A549 (cell line): ENCODE measurements around the gene BARX1. TPM values are rescaled to one million over a fixed set of nuclear protein-coding genes. Genes with fewer than 3 reads are reported as not detected.

Experiments
- ATAC-seq, 2 experiments: fragments of 200-7000 bp in 1 of 2; fragments of >200 bp in 1 of 2; cut with Nextera tagmentation in 1 of 2; cut with Tn5 transposase in 1 of 2; 3 replicates each; pipeline versions ENCODE4 v1.8.0 to v1.9.1; 2018 to 2020; ENCODE audit warnings: mild to moderate bottlenecking in 1 of 2, moderate library complexity in 1 of 2
- CTCF ChIA-PET: fragments of 300-600 bp; sonication (Branson Sonifier 250); formaldehyde crosslinking; extraction: SDS; loops from one replicate; lab custom pipeline; 2021; ENCODE audit warnings: antibody characterized with exemption, inconsistent platforms; lab: Yijun Ruan, JAX
- POLR2A ChIA-PET: fragments of 350-600 bp; formaldehyde crosslinking; extraction: SDS; loops from one replicate; lab custom pipeline; 2021; ENCODE audit warnings: antibody characterized with exemption, inconsistent platforms; lab: Yijun Ruan, JAX
- DNase-seq, 2 experiments: peaks; one replicate each; pipeline versions ENCODE4 v3.0.0 to v3.0.0-alpha.2; 2011 to 2016; ENCODE audit warnings: low read depth in 1 of 2, low spot score in 1 of 2
- FAIRE-seq: peaks from 2 replicates; lab custom pipeline; 2011; peaks lifted over from hg19 to GRCh38; lab: Jason Lieb, UNC
- H3K27ac ChIP-seq, 2 experiments: fragments of >200 bp; sonication (Bioruptor Twin); formaldehyde crosslinking; 3 replicates each; pipeline ENCODE4 v1.5.1; 2016 to 2017
- H3K4me1 ChIP-seq: fragments of >200 bp; sonication (Bioruptor Twin); formaldehyde crosslinking; 3 replicates; pipeline ENCODE4 v1.6.1; 2016
- H3K4me2 ChIP-seq: fragments of >200 bp; sonication (Bioruptor Twin); formaldehyde crosslinking; 3 replicates; pipeline ENCODE4 v1.6.1; 2016
- H3K4me3 ChIP-seq: fragments of >200 bp; sonication (Bioruptor Twin); formaldehyde crosslinking; 3 replicates; pipeline ENCODE4 v1.5.1; 2016
- H3K9me3 ChIP-seq: fragments of >200 bp; sonication (Bioruptor Twin); formaldehyde crosslinking; 3 replicates; pipeline ENCODE4 v1.6.1; 2016
- BHLHE40 ChIP-seq: IDR thresholded peaks from 2 replicates; pipeline ENCODE4 v1.6.1; 2012; ENCODE audit warnings: low read depth, low read length, inconsistent platforms
- EHMT2 ChIP-seq: fragments of 200-600 bp; sonication (generic); IDR thresholded peaks from 2 replicates; pipeline ENCODE4 v1.6.1; 2016; ENCODE audit warnings: antibody characterized with exemption, low read depth, mild to moderate bottlenecking, moderate library complexity
- FOSB ChIP-seq: fragments of 250-450 bp; sonication (Bioruptor Pico); IDR thresholded peaks from 2 replicates; pipeline ENCODE4 v1.5.0; 2020; ENCODE audit warnings: mild to moderate bottlenecking, moderate library complexity
- KDM5A ChIP-seq: fragments of 200-600 bp; sonication (generic); IDR thresholded peaks from 2 replicates; pipeline ENCODE4 v1.6.1; 2016; ENCODE audit warnings: antibody characterized with exemption, mild to moderate bottlenecking
- MAZ ChIP-seq: fragments of 150-350 bp; IDR thresholded peaks from 2 replicates; pipeline ENCODE4 v1.6.1; 2014; ENCODE audit warnings: antibody characterized with exemption, low read depth, low read length, borderline replicate concordance
- NPAS2 ChIP-seq: fragments of 250-450 bp; sonication (Bioruptor Pico); IDR thresholded peaks from 2 replicates; pipeline ENCODE4 v1.8.0; 2022; ENCODE audit warnings: mild to moderate bottlenecking, moderate library complexity, borderline replicate concordance
- NR3C1 ChIP-seq: fragments of >200 bp; sonication (Bioruptor Twin); formaldehyde crosslinking; IDR thresholded peaks from 3 replicates; pipeline ENCODE4 v1.6.1; 2017
- POLR2A ChIP-seq: IDR thresholded peaks from 2 replicates; pipeline ENCODE4 v1.6.1; 2012; ENCODE audit warnings: mild to moderate bottlenecking, low read length
- POLR2AphosphoS2 ChIP-seq: conservative IDR thresholded peaks from 2 replicates; pipeline ENCODE4 v1.6.1; 2012; ENCODE audit warnings: low read length, improper control_type of control experiment, inconsistent platforms
- RAD21 ChIP-seq, 2 experiments: fragments of >200 bp in 1 of 2; sonication (Bioruptor Twin) in 1 of 2; formaldehyde crosslinking in 1 of 2; IDR thresholded peaks in 1 of 2; conservative IDR thresholded peaks in 1 of 2; 2 replicates in 1 of 2; 3 replicates in 1 of 2; pipeline ENCODE4 v1.6.1; 2012 to 2018; ENCODE audit warnings: inconsistent platforms in 1 of 2
- RARB ChIP-seq: fragments of 250-450 bp; sonication (Bioruptor Pico); IDR thresholded peaks from 2 replicates; pipeline ENCODE4 v1.8.0; 2021; ENCODE audit warnings: mild to moderate bottlenecking, moderate library complexity
- RNF2 ChIP-seq: fragments of 200-600 bp; sonication (generic); IDR thresholded peaks from 2 replicates; pipeline ENCODE4 v1.6.1; 2016; ENCODE audit warnings: low read depth, mild to moderate bottlenecking, antibody characterized with exemption, moderate library complexity, borderline replicate concordance
- SMC3 ChIP-seq: fragments of >200 bp; sonication (Bioruptor Twin); formaldehyde crosslinking; IDR thresholded peaks from 3 replicates; pipeline ENCODE4 v1.6.1; 2018; ENCODE audit warnings: inconsistent platforms
- SREBF2 ChIP-seq: fragments of 450-650 bp; IDR thresholded peaks from 2 replicates; pipeline ENCODE4 v1.6.1; 2014; ENCODE audit warnings: mild to moderate bottlenecking, moderate library complexity
- TFCP2L1 ChIP-seq: fragments of 250-450 bp; sonication (Bioruptor Pico); IDR thresholded peaks from 2 replicates; pipeline ENCODE4 v1.5.0; 2021; ENCODE audit warnings: mild to moderate bottlenecking
- ZFP36 ChIP-seq: fragments of 450-650 bp; IDR thresholded peaks from 2 replicates; pipeline ENCODE4 v1.6.1; 2014; ENCODE audit warnings: borderline replicate concordance; ENCODE audit not compliant: partially characterized antibody
- WGBS: methylation state at CpG from one replicate; pipeline ENCODE4 v1.1.6; 2017; ENCODE audit errors: missing lambda C conversion rate; 5-methylcytosine and 5-hydroxymethylcytosine counted together
- polyA plus RNA-seq, 4 experiments: library from polyadenylated mRNA; depleted of rRNA in 3 of 4; stranded (reverse); fragments of >200 nt; fragmentation: RNase III in 1 of 4; extraction: RNeasy Plus Mini Kit Qiagen cat#74134 plus additional on column Dnase treatment in 1 of 4; gene quantifications; 2 replicates in 3 of 4; 3 replicates in 1 of 4; pipeline ENCODE4 v1.2.3, GENCODE V29; 2011 to 2017
- TF ChIP-seq, protein P1 (sequence below): fragments of >200 bp; sonication (Bioruptor Twin); formaldehyde crosslinking; IDR thresholded peaks from 3 replicates; pipeline ENCODE4 v1.5.1; 2016
- TF ChIP-seq, protein P2 (sequence below): fragments of 150-350 bp; IDR thresholded peaks from 2 replicates; pipeline ENCODE4 v1.6.1; 2014; ENCODE audit warnings: low read depth, mild to moderate bottlenecking, low read length

BARX1 gene
- polyA plus RNA-seq, 2 of the 4 experiments (the other 2 are of a cell fraction), result 3.5 to 7.3 TPM

DNA sequence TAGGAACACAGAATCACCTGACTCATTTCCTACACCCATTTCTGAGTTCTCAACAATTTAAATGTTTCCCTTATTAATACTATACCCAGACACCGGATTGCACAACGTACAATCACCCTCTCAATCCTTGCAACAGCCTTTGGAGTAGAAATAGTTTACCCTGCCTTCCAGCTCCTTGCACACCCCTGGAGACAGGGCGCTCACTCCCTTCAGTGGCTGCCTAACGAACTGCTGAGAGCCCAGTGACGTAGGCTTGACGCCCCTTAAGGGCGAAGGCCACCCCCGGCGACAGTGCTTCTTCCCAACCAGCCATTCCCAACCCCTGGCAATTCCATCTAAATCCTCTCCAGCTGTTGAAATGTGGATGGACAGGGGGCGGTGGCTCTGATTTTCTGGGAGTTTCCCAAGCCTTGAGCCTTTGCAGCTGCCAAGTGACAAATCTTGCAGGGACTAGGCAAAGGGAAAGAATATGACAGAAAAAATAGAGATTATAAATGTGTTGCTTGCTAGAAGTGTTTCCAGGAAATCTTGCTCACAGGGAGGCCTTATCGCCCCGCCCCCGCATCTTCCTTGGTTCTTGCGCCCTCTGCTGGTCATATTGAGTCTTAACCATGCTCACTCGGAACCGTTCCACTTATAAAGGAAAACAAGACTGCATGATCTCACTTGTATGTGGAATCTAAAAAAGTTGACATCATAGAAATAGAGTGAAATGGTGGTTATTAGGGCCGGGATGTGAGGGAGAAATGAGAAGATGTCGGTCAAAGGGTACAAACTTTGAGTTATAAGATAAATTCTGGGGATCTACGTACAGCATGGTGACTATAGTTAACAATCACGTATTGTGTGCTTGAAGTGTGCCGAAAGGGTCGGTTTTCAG, 7.6 kb upstream of the BARX1 start:
- no peak for TF ChIP-seq RARB
- TF ChIP-seq ZFP36, result peak; percentile 8
- peak; percentile 82 to 87 for TF ChIP-seq RAD21 (conservative IDR thresholded peaks at IDR 0.05 in 1 of 2, IDR thresholded peaks at IDR 0.05 in 1 of 2)
- TF ChIP-seq, protein P1, sequence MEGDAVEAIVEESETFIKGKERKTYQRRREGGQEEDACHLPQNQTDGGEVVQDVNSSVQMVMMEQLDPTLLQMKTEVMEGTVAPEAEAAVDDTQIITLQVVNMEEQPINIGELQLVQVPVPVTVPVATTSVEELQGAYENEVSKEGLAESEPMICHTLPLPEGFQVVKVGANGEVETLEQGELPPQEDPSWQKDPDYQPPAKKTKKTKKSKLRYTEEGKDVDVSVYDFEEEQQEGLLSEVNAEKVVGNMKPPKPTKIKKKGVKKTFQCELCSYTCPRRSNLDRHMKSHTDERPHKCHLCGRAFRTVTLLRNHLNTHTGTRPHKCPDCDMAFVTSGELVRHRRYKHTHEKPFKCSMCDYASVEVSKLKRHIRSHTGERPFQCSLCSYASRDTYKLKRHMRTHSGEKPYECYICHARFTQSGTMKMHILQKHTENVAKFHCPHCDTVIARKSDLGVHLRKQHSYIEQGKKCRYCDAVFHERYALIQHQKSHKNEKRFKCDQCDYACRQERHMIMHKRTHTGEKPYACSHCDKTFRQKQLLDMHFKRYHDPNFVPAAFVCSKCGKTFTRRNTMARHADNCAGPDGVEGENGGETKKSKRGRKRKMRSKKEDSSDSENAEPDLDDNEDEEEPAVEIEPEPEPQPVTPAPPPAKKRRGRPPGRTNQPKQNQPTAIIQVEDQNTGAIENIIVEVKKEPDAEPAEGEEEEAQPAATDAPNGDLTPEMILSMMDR, result peak; percentile 86
- TF ChIP-seq SMC3, result peak; percentile 88
- TF ChIP-seq MAZ, result peak; percentile 70; the same call in 1 of the 2 replicates
- no peak for TF ChIP-seq SREBF2
- H3K4me1 ChIP-seq, result peaks cover 3% of the 10 kb centered on the region; the same call in 1 of the 3 replicates
- peak; percentile 78 to 82 for DNase-seq
- H3K4me3 ChIP-seq, result no peak overlapping the region
- no peaks in the 10 kb centered on the region for H3K9me3 ChIP-seq
- H3K4me2 ChIP-seq, result peak overlapping the region; percentile 22; the same call in 1 of the 3 replicates
- 0 out of 6 replicates have a peak overlapping the region, but pooled peaks of 1 of the 2 experiments have one; percentile 37 for H3K27ac ChIP-seq
- 24% methylated on average over 22 of the region's 22 CpGs for WGBS
- ChIA-PET CTCF (interaction anchor here (0.6 to 8.5 kb wide), 33 partner anchors 8 to 732 kb away, joined by 3 to 141 read pairs (median 4); partner anchors contain the start of gene BARX1), POLR2A (no interaction called here)
- FAIRE-seq, result peak; percentile 78
- peak; percentile 65 to 89; a peak in 5 of 6 replicates for ATAC-seq

DNA sequence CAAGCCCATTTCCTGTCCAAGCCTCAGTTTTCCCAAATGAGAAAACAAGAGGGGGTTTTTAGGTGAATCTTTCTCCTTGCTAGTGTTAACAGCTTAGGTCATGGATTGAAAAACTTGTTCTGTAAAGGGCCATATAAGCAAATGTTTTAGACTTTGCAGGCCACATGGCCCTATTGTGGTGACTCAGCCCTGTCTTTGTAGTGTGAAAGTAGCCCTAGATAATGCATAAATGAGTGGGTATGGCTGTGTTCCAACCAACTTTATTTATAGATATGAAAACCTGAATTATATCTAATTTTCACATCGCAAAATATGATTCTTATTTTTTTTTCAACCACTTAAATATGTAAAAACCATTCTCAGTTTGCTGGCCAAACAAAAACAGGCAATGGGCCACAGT, 6.9 kb upstream of the BARX1 start:
- Histone ChIP-seq H3K4me2 (no peak overlapping the region), H3K4me1 (peaks cover 3% of the 10 kb centered on the region; the same call in 1 of the 3 replicates), H3K4me3 (no peak overlapping the region), H3K27ac (no peak overlapping the region), H3K9me3 (no peaks in the 10 kb centered on the region)
- DNase-seq (no peak), ATAC-seq (no peak), FAIRE-seq (no peak)
- 83% methylated on average over 1 of the region's 1 CpG for WGBS
- POLR2A ChIA-PET, result no interaction called here
- TF ChIP-seq RNF2 (no peak), NPAS2 (CRISPR knock-in tag) (no peak), POLR2A (no peak), FOSB (no peak), RARB (no peak), KDM5A (no peak), NR3C1 (no peak), BHLHE40 (no peak)
- TF ChIP-seq, protein P2, sequence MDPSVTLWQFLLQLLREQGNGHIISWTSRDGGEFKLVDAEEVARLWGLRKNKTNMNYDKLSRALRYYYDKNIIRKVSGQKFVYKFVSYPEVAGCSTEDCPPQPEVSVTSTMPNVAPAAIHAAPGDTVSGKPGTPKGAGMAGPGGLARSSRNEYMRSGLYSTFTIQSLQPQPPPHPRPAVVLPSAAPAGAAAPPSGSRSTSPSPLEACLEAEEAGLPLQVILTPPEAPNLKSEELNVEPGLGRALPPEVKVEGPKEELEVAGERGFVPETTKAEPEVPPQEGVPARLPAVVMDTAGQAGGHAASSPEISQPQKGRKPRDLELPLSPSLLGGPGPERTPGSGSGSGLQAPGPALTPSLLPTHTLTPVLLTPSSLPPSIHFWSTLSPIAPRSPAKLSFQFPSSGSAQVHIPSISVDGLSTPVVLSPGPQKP, result no peak
- CTCF ChIA-PET, result interaction anchor here (0.6 to 8.5 kb wide), 23 partner anchors 11 to 731 kb away, joined by 3 to 141 read pairs (median 4); partner anchors contain the start of gene BARX1

DNA sequence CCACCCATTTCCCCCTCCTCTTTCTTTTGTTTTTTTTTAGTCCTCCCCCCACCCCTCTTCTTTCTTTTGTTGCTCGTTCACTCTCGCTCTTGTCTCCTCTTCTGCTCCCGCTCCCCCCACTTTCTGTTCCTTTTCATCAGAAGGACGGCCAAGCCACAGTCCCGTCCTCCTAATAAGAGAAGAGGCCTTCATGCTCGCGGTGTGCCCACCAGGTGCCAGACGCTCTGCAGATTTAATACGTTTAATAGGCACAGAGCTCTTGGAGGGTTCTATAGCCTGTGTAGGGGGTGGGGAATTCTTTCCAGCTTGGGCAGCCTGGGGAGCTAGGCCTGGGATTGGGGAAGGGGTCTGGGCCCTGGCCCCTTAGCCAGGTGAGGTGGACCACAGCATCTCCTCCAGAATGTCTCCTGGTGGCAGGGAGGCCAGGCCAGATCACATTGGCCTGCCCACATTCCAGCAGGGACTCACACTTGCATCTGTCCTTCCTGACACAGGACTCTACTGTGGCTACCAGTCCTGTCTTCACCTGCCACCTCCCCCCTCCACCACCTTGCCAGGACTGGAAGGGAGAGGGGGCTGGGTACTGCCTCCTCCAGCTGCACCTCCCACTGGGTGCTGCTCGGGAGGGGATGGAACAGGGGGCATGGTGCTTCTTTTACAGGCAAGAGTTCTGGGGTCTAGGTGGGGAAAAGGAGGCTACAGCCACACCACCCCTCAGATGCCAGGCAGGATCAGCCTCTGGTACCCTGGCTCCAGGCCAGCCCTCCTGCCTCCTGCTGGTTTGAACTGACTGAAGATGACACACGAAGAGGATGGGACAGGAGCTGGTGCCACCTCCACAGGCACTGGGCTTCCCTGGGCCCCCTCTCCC, 6.1 kb upstream of the BARX1 start:
- no peaks in the 10 kb centered on the region for H3K9me3 ChIP-seq
- H3K4me3 ChIP-seq, result no peak overlapping the region
- 71% methylated on average over 8 of the region's 11 CpGs for WGBS
- TF ChIP-seq MAZ (no peak), EHMT2 (no peak), POLR2AphosphoS2 (no peak), TFCP2L1 (CRISPR knock-in tag) (no peak)
- FAIRE-seq (no peak), DNase-seq (no peak), ATAC-seq (no peak)
- POLR2A ChIA-PET, result no interaction called here
- H3K4me2 ChIP-seq, result no peak overlapping the region
- H3K27ac ChIP-seq, result no peak overlapping the region
- CTCF ChIA-PET, result interaction anchor here (0.9 to 8.5 kb wide), 10 partner anchors 10 to 730 kb away, joined by 3 to 141 read pairs (median 13); partner anchors contain the start of gene BARX1
- peaks cover 3% of the 10 kb centered on the region; the same call in 1 of the 3 replicates for H3K4me1 ChIP-seq
